ENCODE data around the gene PRR36.

PRR36 gene

GRCh38 chr19:7912697-7913564 is 38.7 kb upstream of the PRR36 start:
- DNase-seq: no peak

- DNase-seq: no peak
These were observed 38.0 kb upstream of the PRR36 start for GRCh38 chr19:7912144-7912696.

- DNase-seq: no peak
These were observed 37.4 kb upstream of the PRR36 start for GRCh38 chr19:7911508-7912143.

- no peak for DNase-seq
These were observed 36.4 kb upstream of the PRR36 start for GRCh38 chr19:7910321-7911161.

- DNase-seq: no peak
These were observed 35.4 kb upstream of the PRR36 start for GRCh38 chr19:7909471-7910067.

GRCh38 chr19:7908742-7909461 is 34.7 kb upstream of the PRR36 start:
- no peak for DNase-seq

- DNase-seq: no peak
These were observed 34.0 kb upstream of the PRR36 start for GRCh38 chr19:7908078-7908699.

GRCh38 chr19:7907544-7907943 is 33.4 kb upstream of the PRR36 start:
- no peak for DNase-seq

- DNase-seq: no peak
These were observed 32.9 kb upstream of the PRR36 start for GRCh38 chr19:7907122-7907521.

- DNase-seq: no peak
These were observed 31.7 kb upstream of the PRR36 start for GRCh38 chr19:7905859-7906258.

- DNase-seq: no peak
These were observed 31.1 kb upstream of the PRR36 start for GRCh38 chr19:7905268-7905667.

GRCh38 chr19:7904074-7905020 is 30.2 kb upstream of the PRR36 start:
- DNase-seq: peak; percentile 46

GRCh38 chr19:7903244-7904073 is 29.3 kb upstream of the PRR36 start, which contains the start of gene MAP2K7:
MAP2K7 (plus strand) TSS chr19:7903877; CDS start chr19:7903945, 68 bp downstream.
- peak; percentile 100 for DNase-seq

GRCh38 chr19:7902796-7903243 is 28.6 kb upstream of the PRR36 start:
- no peak for DNase-seq

- DNase-seq: no peak
These were observed 27.1 kb upstream of the PRR36 start for GRCh38 chr19:7901337-7901736.

- DNase-seq: no peak
These were observed 26.7 kb upstream of the PRR36 start for GRCh38 chr19:7900931-7901330.

GRCh38 chr19:7900401-7900870 is 26.2 kb upstream of the PRR36 start:
- DNase-seq: no peak

GRCh38 chr19:7899751-7900378 is 25.7 kb upstream of the PRR36 start:
- no peak for DNase-seq

- DNase-seq: no peak
These were observed 24.8 kb upstream of the PRR36 start for GRCh38 chr19:7898967-7899366.
